Endothelial cell (in vitro differentiated cells): ENCODE results near the gene MYO1E. TPM values are rescaled to one million over a fixed set of nuclear protein-coding genes. Genes with fewer than 3 reads are reported as not detected.

Experiments used
- DNase-seq: peaks from one replicate; pipeline ENCODE4 v3.0.0; 2021; ENCODE audit warnings: low spot score
- H3K27ac Mint-ChIP-seq: one replicate; pipeline ENCODE4 v1.8.0; 2021; ENCODE audit warnings: mixed read lengths, inconsistent platforms; ENCODE audit not compliant: unreplicated experiment
- H3K27me3 Mint-ChIP-seq: one replicate; pipeline ENCODE4 v1.8.0; 2021; ENCODE audit warnings: mild to moderate bottlenecking, moderate library complexity, mixed read lengths, inconsistent platforms; ENCODE audit not compliant: unreplicated experiment
- H3K36me3 Mint-ChIP-seq: one replicate; pipeline ENCODE4 v1.8.0; 2021; ENCODE audit warnings: mild to moderate bottlenecking, low read depth, mixed read lengths, inconsistent platforms; ENCODE audit not compliant: unreplicated experiment
- H3K4me1 Mint-ChIP-seq: one replicate; pipeline ENCODE4 v1.8.0; 2021; ENCODE audit warnings: mild to moderate bottlenecking, mixed read lengths, inconsistent platforms; ENCODE audit not compliant: unreplicated experiment
- H3K4me3 Mint-ChIP-seq: one replicate; pipeline ENCODE4 v1.8.0; 2021; ENCODE audit warnings: mild to moderate bottlenecking, mixed read lengths, inconsistent platforms; ENCODE audit not compliant: unreplicated experiment
- H3K9me3 Mint-ChIP-seq: one replicate; pipeline ENCODE4 v1.8.0; 2021; ENCODE audit warnings: mixed read lengths, inconsistent platforms; ENCODE audit not compliant: unreplicated experiment
- CTCF ChIP-seq: fragments of 200-600 bp; sonication (generic); IDR thresholded peaks from one replicate; pipeline ENCODE4 v1.5.0; 2021; ENCODE audit warnings: antibody characterized with exemption; ENCODE audit not compliant: unreplicated experiment
- total RNA-seq: library from RNA; stranded (reverse); fragmentation: NEBNext Ultra II Directional; extraction: Animal tissue kit (Norgen Biotek cat#: 25700); gene quantifications from one replicate; pipeline ENCODE4 v1.2.1, GENCODE V29; 2021; ENCODE audit not compliant: unreplicated experiment

The MYO1E gene
- total RNA-seq, 1 donor from 2014 or later = 146 TPM

DNA sequence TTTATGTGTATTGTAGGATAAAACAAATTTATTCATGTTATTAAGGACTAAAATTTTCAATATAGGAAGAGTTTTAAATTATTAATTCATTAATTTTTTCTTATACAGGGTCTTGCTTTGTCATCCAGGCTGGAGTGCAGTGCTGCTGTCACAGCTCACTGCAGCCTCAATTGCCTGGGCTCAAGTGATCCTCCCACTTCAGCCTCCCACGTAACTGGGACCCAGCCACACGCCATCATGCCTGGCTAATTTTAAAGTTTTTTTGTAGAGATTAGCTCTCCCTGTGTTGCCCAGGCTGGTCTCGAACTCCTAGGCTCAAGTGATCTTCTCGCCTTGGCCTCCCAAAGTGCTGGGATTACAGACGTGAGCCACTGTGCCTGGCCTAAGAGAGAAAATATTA lies 253.0 kb downstream of the MYO1E start:
- no peak overlapping the region for H3K27ac Mint-ChIP-seq
- H3K9me3 Mint-ChIP-seq = no peaks in the 10 kb centered on the region
- H3K36me3 Mint-ChIP-seq = peaks cover 5% of the 10 kb centered on the region
- TF ChIP-seq CTCF = no peak
- no peak for DNase-seq
- no peaks in the 10 kb centered on the region for H3K4me1 Mint-ChIP-seq
- peaks cover 1% of the 10 kb centered on the region for H3K27me3 Mint-ChIP-seq
- no peak overlapping the region for H3K4me3 Mint-ChIP-seq

DNA sequence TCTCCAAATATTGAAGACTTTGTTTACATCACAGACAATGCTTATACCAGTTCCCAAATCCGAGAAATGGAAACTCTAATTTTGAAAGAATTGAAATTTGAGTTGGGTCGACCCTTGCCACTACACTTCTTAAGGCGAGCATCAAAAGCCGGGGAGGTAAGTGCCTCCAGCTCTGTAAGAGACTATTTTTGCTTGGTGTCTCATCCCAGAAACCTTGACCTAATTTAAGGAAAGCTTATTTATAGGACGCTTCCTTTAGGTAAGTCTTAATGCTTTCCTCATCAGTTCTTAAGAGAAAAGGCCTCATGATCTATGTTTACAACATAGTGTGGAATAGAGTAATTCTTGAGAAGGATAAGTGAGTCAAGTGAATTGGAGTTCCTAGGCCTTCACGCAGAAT lies 255.9 kb downstream of the MYO1E start:
- peaks cover 2% of the 10 kb centered on the region for H3K27me3 Mint-ChIP-seq
- no peak overlapping the region for H3K4me3 Mint-ChIP-seq
- no peaks in the 10 kb centered on the region for H3K9me3 Mint-ChIP-seq
- no peak overlapping the region for H3K27ac Mint-ChIP-seq
- H3K36me3 Mint-ChIP-seq = peaks cover 5% of the 10 kb centered on the region
- no peak for TF ChIP-seq CTCF
- no peak for DNase-seq
- H3K4me1 Mint-ChIP-seq = no peaks in the 10 kb centered on the region

DNA sequence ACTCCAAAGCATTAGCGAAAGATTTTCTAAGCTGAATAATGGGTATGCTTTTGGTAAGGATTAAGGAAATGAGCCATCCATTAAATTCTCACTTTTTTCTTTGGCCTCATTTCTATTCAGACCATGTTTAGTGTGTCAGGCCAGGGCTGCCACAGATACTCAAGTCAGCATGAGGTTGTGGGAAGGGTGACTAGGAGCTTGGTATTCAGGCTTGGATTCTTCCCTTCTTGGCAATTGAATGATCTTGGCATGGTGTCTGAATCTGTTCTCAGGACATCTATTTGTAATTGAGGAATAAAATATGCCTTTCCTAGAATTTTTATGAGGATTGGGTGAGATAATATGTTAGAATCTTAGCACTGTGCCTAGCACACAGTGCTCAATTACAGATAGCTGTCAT lies 256.5 kb downstream of the MYO1E start:
- H3K36me3 Mint-ChIP-seq = peaks cover 5% of the 10 kb centered on the region
- no peaks in the 10 kb centered on the region for H3K9me3 Mint-ChIP-seq
- H3K4me1 Mint-ChIP-seq = no peaks in the 10 kb centered on the region
- H3K4me3 Mint-ChIP-seq = no peak overlapping the region
- TF ChIP-seq CTCF = no peak
- no peak for DNase-seq
- H3K27ac Mint-ChIP-seq = no peak overlapping the region
- H3K27me3 Mint-ChIP-seq = peaks cover 2% of the 10 kb centered on the region

DNA sequence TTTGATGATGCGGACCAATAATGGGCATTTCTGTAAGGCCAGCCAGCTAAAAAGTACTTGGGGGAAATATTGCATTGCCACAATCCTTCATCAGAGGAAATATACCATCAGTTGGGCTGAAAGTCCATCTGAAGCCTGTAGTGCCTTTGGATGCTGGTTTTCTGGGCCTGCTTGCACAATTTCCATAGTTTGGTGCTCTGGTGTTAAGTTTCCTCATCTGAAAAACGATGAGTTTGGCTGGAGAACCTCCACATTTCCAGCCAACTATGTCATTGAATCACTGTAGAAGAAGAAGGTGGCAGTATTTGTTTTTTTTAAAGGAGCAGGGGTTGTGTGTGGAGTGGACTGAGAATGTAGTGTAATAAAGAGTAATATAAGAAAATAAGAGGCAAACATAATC lies 257.6 kb downstream of the MYO1E start:
- H3K27ac Mint-ChIP-seq = no peak overlapping the region
- H3K9me3 Mint-ChIP-seq = no peaks in the 10 kb centered on the region
- peaks cover 2% of the 10 kb centered on the region for H3K27me3 Mint-ChIP-seq
- peaks cover 5% of the 10 kb centered on the region for H3K36me3 Mint-ChIP-seq
- TF ChIP-seq CTCF = no peak
- DNase-seq = no peak
- no peak overlapping the region for H3K4me3 Mint-ChIP-seq
- H3K4me1 Mint-ChIP-seq = no peaks in the 10 kb centered on the region

DNA sequence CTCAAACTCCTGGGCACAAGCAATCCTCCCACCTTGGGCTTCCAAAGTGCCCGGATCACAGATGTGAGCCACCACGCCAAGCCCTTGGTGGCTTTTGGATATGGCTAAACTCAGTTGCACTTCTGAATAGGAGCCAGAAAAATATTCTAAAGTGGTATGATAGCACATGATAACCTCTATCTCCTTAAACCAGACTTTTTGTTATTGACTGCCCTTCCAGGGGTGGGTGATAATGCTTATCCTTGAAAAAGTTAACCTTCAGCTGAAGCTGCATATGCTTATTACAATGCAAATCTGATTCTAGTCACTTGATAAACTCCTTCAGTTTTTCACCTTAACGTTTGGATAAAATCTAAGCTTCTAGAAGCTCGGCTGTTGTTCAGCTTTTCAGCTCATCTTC lies 261.4 kb downstream of the MYO1E start:
- Mint-ChIP-seq H3K36me3 (peaks cover 4% of the 10 kb centered on the region), H3K4me1 (no peaks in the 10 kb centered on the region), H3K27ac (no peak overlapping the region), H3K27me3 (peaks cover 2% of the 10 kb centered on the region), H3K4me3 (no peak overlapping the region), H3K9me3 (no peaks in the 10 kb centered on the region)
- DNase-seq = no peak
- no peak for TF ChIP-seq CTCF
